ENCODE results near the gene APOL6. TPM values are rescaled to one million over a fixed set of nuclear protein-coding genes. Genes with fewer than 3 reads are reported as not detected.

Gene APOL6
- total RNA-seq, 1 experiment from 2014 or later = 0.03 TPM

Other genes with a start within 250 kb of the APOL6 start
- gene MCM5, start 248.3 kb upstream of the APOL6 start, total RNA-seq (2014; rRNA removed; shearing (Covaris generic)) = 266 and 322 TPM in 2 replicates
- gene RASD2, start 107.6 kb upstream of the APOL6 start, total RNA-seq (2014; rRNA removed; shearing (Covaris generic)) = 0.76 and 1.3 TPM in 2 replicates
- gene MB, start 31.1 kb upstream of the APOL6 start, total RNA-seq (2014; rRNA removed; shearing (Covaris generic)) = 0.35 and 0.70 TPM in 2 replicates
- not detected in 2 replicates for gene APOL5, start 69.4 kb downstream of the APOL6 start, total RNA-seq (2014; rRNA removed; shearing (Covaris generic))

Measured in H7 (cell line).